Breast epithelium (tissue), 4 donors: ENCODE results near the gene EOGT. TPM values are rescaled to one million over a fixed set of nuclear protein-coding genes. Genes with fewer than 3 reads are reported as not detected.

Experiments used
- DNase-seq, 2 donors: peaks; one replicate each; pipeline ENCODE4 v3.0.0-alpha.2; 2019; ENCODE audit warnings: low spot score in 2 of 2
- H3K27ac ChIP-seq, 2 donors: fragments of 200-600 bp; sonication (generic) in 1 of 2; one replicate each; pipeline ENCODE4 v1.5.1; 2016 to 2019; ENCODE audit warnings: mild to moderate bottlenecking in 1 of 2
- H3K27me3 ChIP-seq, 2 donors: fragments of 200-600 bp; sonication (generic) in 1 of 2; one replicate each; pipeline versions ENCODE4 v1.5.1 to v1.6.0; 2017 to 2019; ENCODE audit warnings: control low read depth in 1 of 2, mild to moderate bottlenecking in 1 of 2
- H3K36me3 ChIP-seq: fragments of 200-600 bp; one replicate; pipeline ENCODE4 v1.5.1; 2019
- H3K4me1 ChIP-seq, 2 donors: fragments of 200-600 bp; sonication (generic); one replicate each; pipeline ENCODE4 v1.5.1; 2016 to 2019; ENCODE audit warnings: control low read depth in 1 of 2
- H3K4me3 ChIP-seq, 3 donors: fragments of 200-600 bp; sonication (generic); 1 replicate in 2 of 3; 2 replicates in 1 of 3; pipeline ENCODE4 v1.5.1; 2016 to 2019; ENCODE audit warnings: mild to moderate bottlenecking in 3 of 3, moderate library complexity in 2 of 3
- H3K9me3 ChIP-seq, 2 donors: fragments of 200-600 bp; sonication (generic) in 1 of 2; one replicate each; pipeline ENCODE4 v1.5.1; 2016 to 2019; ENCODE audit warnings: control low read depth in 1 of 2
- CTCF ChIP-seq, 3 donors: fragments of 450-650 bp; IDR thresholded peaks; one replicate each; pipeline ENCODE4 v1.5.1; 2016 to 2017; ENCODE audit warnings: antibody characterized with exemption in 3 of 3, mild to moderate bottlenecking in 3 of 3, moderate library complexity in 3 of 3
- POLR2A ChIP-seq: fragments of 450-650 bp; IDR thresholded peaks from one replicate; pipeline ENCODE4 v1.6.1; 2016; ENCODE audit warnings: antibody characterized with exemption, mild to moderate bottlenecking, moderate library complexity
- POLR2AphosphoS5 ChIP-seq, 3 donors: sonication (generic); formaldehyde crosslinking; IDR thresholded peaks; one replicate each; pipeline ENCODE4 v1.6.1; 2017; ENCODE audit warnings: antibody characterized with exemption in 3 of 3
- intact Hi-C: fragments of 100-400 bp; cut with DNase I; formaldehyde crosslinking; loops from one replicate; pipeline ENCODE4 v1.15.1; 2023; ENCODE audit warnings: low total_unique reads
- total RNA-seq, 3 donors: library from RNA; depleted of rRNA; stranded (reverse); fragments of >200 nt; gene quantifications; one replicate each; pipeline ENCODE4 v1.1.0, GENCODE V29; 2016

EOGT gene
- total RNA-seq, 3 donors from 2014 or later, result 34.2 to 71.7 (median 58.0) TPM

- Histone ChIP-seq H3K9me3 (no peaks in the 10 kb centered on the region), H3K36me3 (peaks cover 9% of the 10 kb centered on the region), H3K4me1 (no peaks in the 10 kb centered on the region), H3K27me3 (no peaks in the 10 kb centered on the region), H3K4me3 (no peak overlapping the region), H3K27ac (no peak overlapping the region)
- TF ChIP-seq POLR2AphosphoS5 (IDR thresholded peaks at IDR 0.05) (no peak), POLR2A (no peak), CTCF (IDR thresholded peaks at IDR 0.05) (no peak)
- no peak for DNase-seq
- intact Hi-C loops, result no loop called here
Observed at GRCh38 chr3:69032142-69032541, 18.7 kb upstream of the EOGT start.

- H3K4me1 ChIP-seq, result no peaks in the 10 kb centered on the region
- intact Hi-C loops, result no loop called here
- no peak for TF ChIP-seq CTCF (IDR thresholded peaks at IDR 0.05)
- no peak for TF ChIP-seq POLR2A
- TF ChIP-seq POLR2AphosphoS5 (IDR thresholded peaks at IDR 0.05), result no peak
- DNase-seq, result no peak
- peaks cover 9% of the 10 kb centered on the region for H3K36me3 ChIP-seq
- no peaks in the 10 kb centered on the region for H3K27me3 ChIP-seq
- no peak overlapping the region for H3K4me3 ChIP-seq
- H3K9me3 ChIP-seq, result no peaks in the 10 kb centered on the region
- H3K27ac ChIP-seq, result no peak overlapping the region
Observed at GRCh38 chr3:69031635-69032034, 18.2 kb upstream of the EOGT start.

- H3K27ac ChIP-seq, result no peak overlapping the region
- no peaks in the 10 kb centered on the region for H3K27me3 ChIP-seq
- no peak overlapping the region for H3K4me3 ChIP-seq
- TF ChIP-seq POLR2A (no peak), CTCF (IDR thresholded peaks at IDR 0.05) (no peak), POLR2AphosphoS5 (IDR thresholded peaks at IDR 0.05) (no peak)
- intact Hi-C loops, result no loop called here
- peaks cover 9% of the 10 kb centered on the region for H3K36me3 ChIP-seq
- DNase-seq, result no peak
- H3K4me1 ChIP-seq, result no peaks in the 10 kb centered on the region
- H3K9me3 ChIP-seq, result no peaks in the 10 kb centered on the region
Observed at GRCh38 chr3:69020857-69021256, 7.4 kb upstream of the EOGT start.

- H3K27ac ChIP-seq, result no peak overlapping the region
- peaks cover 8% of the 10 kb centered on the region for H3K36me3 ChIP-seq
- TF ChIP-seq POLR2A (no peak), POLR2AphosphoS5 (IDR thresholded peaks at IDR 0.05) (no peak), CTCF (IDR thresholded peaks at IDR 0.05) (no peak)
- no peaks in the 10 kb centered on the region for H3K27me3 ChIP-seq
- no peaks in the 10 kb centered on the region for H3K9me3 ChIP-seq
- DNase-seq, result no peak
- intact Hi-C loops, result no loop called here
- no peaks in the 10 kb centered on the region for H3K4me1 ChIP-seq
- no peak overlapping the region for H3K4me3 ChIP-seq
Observed at GRCh38 chr3:69020424-69020823, 6.9 kb upstream of the EOGT start.

- TF ChIP-seq POLR2A, result no peak
- no peak for TF ChIP-seq CTCF (IDR thresholded peaks at IDR 0.05)
- no peak for TF ChIP-seq POLR2AphosphoS5 (IDR thresholded peaks at IDR 0.05)
- H3K4me3 ChIP-seq, result no peak overlapping the region
- no peaks in the 10 kb centered on the region for H3K9me3 ChIP-seq
- DNase-seq, result no peak
- H3K27ac ChIP-seq, result no peak overlapping the region
- no peaks in the 10 kb centered on the region for H3K27me3 ChIP-seq
- peaks cover 0 to 4% of the 10 kb centered on the region in 2 donors for H3K4me1 ChIP-seq
- H3K36me3 ChIP-seq, result no peaks in the 10 kb centered on the region
- intact Hi-C loops, result no loop called here
Observed at GRCh38 chr3:69016901-69017300, 3.4 kb upstream of the EOGT start.
